Measurements from ENCODE around the gene SUSD3. TPM values are rescaled to one million over a fixed set of nuclear protein-coding genes. Genes with fewer than 3 reads are reported as not detected.

SUSD3 gene
- total RNA-seq, 1 experiment from 2014 or later: 11.9 TPM

DNA sequence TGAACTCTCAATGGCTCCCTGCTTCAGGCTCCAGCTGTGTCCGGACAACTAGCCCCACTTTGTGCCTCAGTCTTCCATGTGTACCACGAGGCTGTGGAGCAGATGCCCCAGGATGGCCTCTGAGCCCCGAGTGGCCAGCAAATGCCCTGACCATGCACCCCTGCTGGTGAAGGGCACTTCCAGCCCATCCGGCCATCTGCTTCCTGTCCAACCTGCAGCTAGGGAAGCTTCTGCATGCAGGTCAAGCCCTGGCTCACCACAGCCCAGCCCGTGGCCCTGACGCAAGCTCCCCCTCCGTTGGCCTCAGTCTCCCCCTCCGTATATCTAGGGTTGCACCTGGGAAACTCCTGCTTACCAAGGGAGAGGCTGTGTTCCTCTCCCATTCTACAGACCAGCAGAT lies 70.8 kb downstream of the SUSD3 start:
- TF ChIP-seq, protein P1, sequence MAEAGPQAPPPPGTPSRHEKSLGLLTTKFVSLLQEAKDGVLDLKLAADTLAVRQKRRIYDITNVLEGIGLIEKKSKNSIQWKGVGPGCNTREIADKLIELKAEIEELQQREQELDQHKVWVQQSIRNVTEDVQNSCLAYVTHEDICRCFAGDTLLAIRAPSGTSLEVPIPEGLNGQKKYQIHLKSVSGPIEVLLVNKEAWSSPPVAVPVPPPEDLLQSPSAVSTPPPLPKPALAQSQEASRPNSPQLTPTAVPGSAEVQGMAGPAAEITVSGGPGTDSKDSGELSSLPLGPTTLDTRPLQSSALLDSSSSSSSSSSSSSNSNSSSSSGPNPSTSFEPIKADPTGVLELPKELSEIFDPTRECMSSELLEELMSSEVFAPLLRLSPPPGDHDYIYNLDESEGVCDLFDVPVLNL (CRISPR knock-in tag; IDR thresholded peaks at IDR 0.05; ENCODE audit: borderline replicate concordance, low read depth): no peak
- TF ChIP-seq, protein P2, sequence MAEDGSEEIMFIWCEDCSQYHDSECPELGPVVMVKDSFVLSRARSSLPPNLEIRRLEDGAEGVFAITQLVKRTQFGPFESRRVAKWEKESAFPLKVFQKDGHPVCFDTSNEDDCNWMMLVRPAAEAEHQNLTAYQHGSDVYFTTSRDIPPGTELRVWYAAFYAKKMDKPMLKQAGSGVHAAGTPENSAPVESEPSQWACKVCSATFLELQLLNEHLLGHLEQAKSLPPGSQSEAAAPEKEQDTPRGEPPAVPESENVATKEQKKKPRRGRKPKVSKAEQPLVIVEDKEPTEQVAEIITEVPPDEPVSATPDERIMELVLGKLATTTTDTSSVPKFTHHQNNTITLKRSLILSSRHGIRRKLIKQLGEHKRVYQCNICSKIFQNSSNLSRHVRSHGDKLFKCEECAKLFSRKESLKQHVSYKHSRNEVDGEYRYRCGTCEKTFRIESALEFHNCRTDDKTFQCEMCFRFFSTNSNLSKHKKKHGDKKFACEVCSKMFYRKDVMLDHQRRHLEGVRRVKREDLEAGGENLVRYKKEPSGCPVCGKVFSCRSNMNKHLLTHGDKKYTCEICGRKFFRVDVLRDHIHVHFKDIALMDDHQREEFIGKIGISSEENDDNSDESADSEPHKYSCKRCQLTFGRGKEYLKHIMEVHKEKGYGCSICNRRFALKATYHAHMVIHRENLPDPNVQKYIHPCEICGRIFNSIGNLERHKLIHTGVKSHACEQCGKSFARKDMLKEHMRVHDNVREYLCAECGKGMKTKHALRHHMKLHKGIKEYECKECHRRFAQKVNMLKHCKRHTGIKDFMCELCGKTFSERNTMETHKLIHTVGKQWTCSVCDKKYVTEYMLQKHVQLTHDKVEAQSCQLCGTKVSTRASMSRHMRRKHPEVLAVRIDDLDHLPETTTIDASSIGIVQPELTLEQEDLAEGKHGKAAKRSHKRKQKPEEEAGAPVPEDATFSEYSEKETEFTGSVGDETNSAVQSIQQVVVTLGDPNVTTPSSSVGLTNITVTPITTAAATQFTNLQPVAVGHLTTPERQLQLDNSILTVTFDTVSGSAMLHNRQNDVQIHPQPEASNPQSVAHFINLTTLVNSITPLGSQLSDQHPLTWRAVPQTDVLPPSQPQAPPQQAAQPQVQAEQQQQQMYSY (CRISPR knock-in tag; IDR thresholded peaks at IDR 0.05): no peak
- TF ChIP-seq ZNF671 (CRISPR knock-in tag; IDR thresholded peaks at IDR 0.05) (no peak), ZNF263 (CRISPR knock-in tag; IDR thresholded peaks at IDR 0.05; ENCODE audit: low read depth) (no peak), SMAD3 (CRISPR knock-in tag; IDR thresholded peaks at IDR 0.05; ENCODE audit: borderline replicate concordance) (no peak), FOXP1 (CRISPR knock-in tag; IDR thresholded peaks at IDR 0.05; ENCODE audit: borderline replicate concordance) (no peak), ZNF416 (CRISPR knock-in tag; IDR thresholded peaks at IDR 0.05) (no peak), OVOL2 (CRISPR knock-in tag; IDR thresholded peaks at IDR 0.05; ENCODE audit: borderline replicate concordance) (no peak), NFATC4 (CRISPR knock-in tag; IDR thresholded peaks at IDR 0.05) (no peak), ZNF138 (CRISPR knock-in tag; conservative IDR thresholded peaks at IDR 0.05) (no peak), HMGA2 (CRISPR knock-in tag; IDR thresholded peaks at IDR 0.05) (no peak), IRF2 (CRISPR knock-in tag; IDR thresholded peaks at IDR 0.05; ENCODE audit: borderline replicate concordance, low read depth) (no peak)
- TF ChIP-seq, protein P3, sequence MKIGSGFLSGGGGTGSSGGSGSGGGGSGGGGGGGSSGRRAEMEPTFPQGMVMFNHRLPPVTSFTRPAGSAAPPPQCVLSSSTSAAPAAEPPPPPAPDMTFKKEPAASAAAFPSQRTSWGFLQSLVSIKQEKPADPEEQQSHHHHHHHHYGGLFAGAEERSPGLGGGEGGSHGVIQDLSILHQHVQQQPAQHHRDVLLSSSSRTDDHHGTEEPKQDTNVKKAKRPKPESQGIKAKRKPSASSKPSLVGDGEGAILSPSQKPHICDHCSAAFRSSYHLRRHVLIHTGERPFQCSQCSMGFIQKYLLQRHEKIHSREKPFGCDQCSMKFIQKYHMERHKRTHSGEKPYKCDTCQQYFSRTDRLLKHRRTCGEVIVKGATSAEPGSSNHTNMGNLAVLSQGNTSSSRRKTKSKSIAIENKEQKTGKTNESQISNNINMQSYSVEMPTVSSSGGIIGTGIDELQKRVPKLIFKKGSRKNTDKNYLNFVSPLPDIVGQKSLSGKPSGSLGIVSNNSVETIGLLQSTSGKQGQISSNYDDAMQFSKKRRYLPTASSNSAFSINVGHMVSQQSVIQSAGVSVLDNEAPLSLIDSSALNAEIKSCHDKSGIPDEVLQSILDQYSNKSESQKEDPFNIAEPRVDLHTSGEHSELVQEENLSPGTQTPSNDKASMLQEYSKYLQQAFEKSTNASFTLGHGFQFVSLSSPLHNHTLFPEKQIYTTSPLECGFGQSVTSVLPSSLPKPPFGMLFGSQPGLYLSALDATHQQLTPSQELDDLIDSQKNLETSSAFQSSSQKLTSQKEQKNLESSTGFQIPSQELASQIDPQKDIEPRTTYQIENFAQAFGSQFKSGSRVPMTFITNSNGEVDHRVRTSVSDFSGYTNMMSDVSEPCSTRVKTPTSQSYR (CRISPR knock-in tag; IDR thresholded peaks at IDR 0.05): no peak
- TF ChIP-seq, protein P4, sequence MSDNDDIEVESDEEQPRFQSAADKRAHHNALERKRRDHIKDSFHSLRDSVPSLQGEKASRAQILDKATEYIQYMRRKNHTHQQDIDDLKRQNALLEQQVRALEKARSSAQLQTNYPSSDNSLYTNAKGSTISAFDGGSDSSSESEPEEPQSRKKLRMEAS (CRISPR knock-in tag; IDR thresholded peaks at IDR 0.05): no peak
- TF ChIP-seq, protein P5, sequence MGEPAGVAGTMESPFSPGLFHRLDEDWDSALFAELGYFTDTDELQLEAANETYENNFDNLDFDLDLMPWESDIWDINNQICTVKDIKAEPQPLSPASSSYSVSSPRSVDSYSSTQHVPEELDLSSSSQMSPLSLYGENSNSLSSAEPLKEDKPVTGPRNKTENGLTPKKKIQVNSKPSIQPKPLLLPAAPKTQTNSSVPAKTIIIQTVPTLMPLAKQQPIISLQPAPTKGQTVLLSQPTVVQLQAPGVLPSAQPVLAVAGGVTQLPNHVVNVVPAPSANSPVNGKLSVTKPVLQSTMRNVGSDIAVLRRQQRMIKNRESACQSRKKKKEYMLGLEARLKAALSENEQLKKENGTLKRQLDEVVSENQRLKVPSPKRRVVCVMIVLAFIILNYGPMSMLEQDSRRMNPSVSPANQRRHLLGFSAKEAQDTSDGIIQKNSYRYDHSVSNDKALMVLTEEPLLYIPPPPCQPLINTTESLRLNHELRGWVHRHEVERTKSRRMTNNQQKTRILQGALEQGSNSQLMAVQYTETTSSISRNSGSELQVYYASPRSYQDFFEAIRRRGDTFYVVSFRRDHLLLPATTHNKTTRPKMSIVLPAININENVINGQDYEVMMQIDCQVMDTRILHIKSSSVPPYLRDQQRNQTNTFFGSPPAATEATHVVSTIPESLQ (CRISPR knock-in tag; IDR thresholded peaks at IDR 0.05): no peak
- TF ChIP-seq, protein P6, sequence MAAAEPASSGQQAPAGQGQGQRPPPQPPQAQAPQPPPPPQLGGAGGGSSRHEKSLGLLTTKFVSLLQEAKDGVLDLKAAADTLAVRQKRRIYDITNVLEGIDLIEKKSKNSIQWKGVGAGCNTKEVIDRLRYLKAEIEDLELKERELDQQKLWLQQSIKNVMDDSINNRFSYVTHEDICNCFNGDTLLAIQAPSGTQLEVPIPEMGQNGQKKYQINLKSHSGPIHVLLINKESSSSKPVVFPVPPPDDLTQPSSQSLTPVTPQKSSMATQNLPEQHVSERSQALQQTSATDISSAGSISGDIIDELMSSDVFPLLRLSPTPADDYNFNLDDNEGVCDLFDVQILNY (CRISPR knock-in tag; IDR thresholded peaks at IDR 0.05): no peak
- TF ChIP-seq, protein P7, sequence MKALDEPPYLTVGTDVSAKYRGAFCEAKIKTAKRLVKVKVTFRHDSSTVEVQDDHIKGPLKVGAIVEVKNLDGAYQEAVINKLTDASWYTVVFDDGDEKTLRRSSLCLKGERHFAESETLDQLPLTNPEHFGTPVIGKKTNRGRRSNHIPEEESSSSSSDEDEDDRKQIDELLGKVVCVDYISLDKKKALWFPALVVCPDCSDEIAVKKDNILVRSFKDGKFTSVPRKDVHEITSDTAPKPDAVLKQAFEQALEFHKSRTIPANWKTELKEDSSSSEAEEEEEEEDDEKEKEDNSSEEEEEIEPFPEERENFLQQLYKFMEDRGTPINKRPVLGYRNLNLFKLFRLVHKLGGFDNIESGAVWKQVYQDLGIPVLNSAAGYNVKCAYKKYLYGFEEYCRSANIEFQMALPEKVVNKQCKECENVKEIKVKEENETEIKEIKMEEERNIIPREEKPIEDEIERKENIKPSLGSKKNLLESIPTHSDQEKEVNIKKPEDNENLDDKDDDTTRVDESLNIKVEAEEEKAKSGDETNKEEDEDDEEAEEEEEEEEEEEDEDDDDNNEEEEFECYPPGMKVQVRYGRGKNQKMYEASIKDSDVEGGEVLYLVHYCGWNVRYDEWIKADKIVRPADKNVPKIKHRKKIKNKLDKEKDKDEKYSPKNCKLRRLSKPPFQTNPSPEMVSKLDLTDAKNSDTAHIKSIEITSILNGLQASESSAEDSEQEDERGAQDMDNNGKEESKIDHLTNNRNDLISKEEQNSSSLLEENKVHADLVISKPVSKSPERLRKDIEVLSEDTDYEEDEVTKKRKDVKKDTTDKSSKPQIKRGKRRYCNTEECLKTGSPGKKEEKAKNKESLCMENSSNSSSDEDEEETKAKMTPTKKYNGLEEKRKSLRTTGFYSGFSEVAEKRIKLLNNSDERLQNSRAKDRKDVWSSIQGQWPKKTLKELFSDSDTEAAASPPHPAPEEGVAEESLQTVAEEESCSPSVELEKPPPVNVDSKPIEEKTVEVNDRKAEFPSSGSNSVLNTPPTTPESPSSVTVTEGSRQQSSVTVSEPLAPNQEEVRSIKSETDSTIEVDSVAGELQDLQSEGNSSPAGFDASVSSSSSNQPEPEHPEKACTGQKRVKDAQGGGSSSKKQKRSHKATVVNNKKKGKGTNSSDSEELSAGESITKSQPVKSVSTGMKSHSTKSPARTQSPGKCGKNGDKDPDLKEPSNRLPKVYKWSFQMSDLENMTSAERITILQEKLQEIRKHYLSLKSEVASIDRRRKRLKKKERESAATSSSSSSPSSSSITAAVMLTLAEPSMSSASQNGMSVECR (CRISPR knock-in tag; IDR thresholded peaks at IDR 0.05; ENCODE audit: borderline replicate concordance): no peak
- no peak for DNase-seq (ENCODE audit: low spot score)
- no peak overlapping the region; the same call in 1 of the 2 replicates for H3K27ac Mint-ChIP-seq
- ChIA-PET CTCF (interaction anchor here (0.9 to 1.9 kb wide), 4 partner anchors 10 to 25 kb away, joined by 4 to 9 read pairs (median 6); no protein-coding TSS in a partner anchor), POLR2A (interaction anchor here (0.7 to 1.1 kb wide), 2 partner anchors 10 to 34 kb away, joined by 3 to 5 read pairs; no protein-coding TSS in a partner anchor)
- H3K4me1 Mint-ChIP-seq: peaks cover 40% of the 10 kb centered on the region
- no peak overlapping the region for H3K4me3 Mint-ChIP-seq
- no peaks in the 10 kb centered on the region for H3K27me3 Mint-ChIP-seq (ENCODE audit: low read depth)
- H3K36me3 Mint-ChIP-seq: peaks cover 5% of the 10 kb centered on the region; the same call in 1 of the 2 replicates
- ATAC-seq: no peak
- no peaks in the 10 kb centered on the region for H3K9me3 Mint-ChIP-seq
